OCI-LY7 (cell line): ENCODE data around the gene ABHD6.

Experiments
- CTCF ChIP-seq: fragments of 200-600 bp; sonication (generic); conservative IDR thresholded peaks from 2 replicates; pipeline ENCODE4 v1.5.1; 2014; ENCODE audit warnings: mild to moderate bottlenecking, antibody characterized with exemption, low read length, moderate library complexity, mixed read lengths
- EZH2phosphoT487 ChIP-seq: fragments of 200-600 bp; sonication (generic); IDR thresholded peaks from 2 replicates; pipeline ENCODE4 v1.6.1; 2018; ENCODE audit warnings: low read depth, borderline replicate concordance, mild to moderate bottlenecking, mixed run types, antibody characterized with exemption, low read length, moderate library complexity, mixed read lengths

GRCh38 chr3:58340594-58341244 is 103.1 kb downstream of the ABHD6 start:
- TF ChIP-seq EZH2phosphoT487 (no peak), CTCF (no peak)
